ENCODE measurements around the gene NOM1. TPM values are rescaled to one million over a fixed set of nuclear protein-coding genes. Genes with fewer than 3 reads are reported as not detected.

NOM1 gene
- total RNA-seq, 2 experiments from 2014 or later: 27.2 to 29.8 TPM

DNA sequence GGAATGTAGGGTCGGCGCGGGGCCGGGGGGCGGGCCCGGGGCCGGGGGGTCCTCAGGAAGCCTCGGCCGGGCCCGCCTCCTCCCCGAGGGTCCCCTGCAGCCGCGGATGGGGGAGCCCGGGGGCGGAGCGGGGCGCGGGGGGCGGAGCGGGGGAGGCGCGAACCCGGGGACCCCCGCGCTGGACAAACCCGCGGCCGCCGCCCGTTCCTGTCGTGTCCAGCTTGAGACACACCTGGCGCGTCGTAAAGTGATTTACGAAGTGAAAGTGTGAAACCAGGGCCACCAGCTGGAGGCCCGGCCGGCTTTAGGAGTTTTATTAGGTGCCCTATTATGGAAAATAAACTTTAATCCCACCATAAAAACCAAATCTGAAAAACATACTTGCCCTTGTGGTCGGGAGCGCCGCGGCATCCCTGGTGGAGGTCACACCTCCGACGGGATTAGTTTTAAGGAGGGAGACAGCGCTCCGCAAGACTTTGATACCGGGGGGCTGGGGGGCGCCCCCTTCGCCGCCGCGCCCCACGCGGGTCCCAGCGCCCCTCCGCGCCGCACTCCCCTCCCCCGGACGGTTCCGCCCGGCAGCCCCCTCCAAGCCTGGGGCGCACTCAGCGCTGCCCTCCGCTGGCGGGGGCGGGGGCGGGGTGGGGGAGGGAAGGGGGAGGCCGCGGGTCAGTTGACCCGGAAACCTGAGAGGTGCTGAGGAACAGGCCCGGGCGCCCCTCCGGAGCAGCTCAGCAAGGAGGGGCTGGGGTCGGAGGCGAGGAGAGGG is 50.6 kb downstream of the NOM1 start:
- Mint-ChIP-seq H3K27me3 (peaks cover 86% of the 10 kb centered on the region), H3K9me3 (no peaks in the 10 kb centered on the region), H3K27ac (no peak overlapping the region), H3K4me1 (peaks cover 21% of the 10 kb centered on the region), H3K36me3 (no peaks in the 10 kb centered on the region), H3K4me3 (peak overlapping the region; percentile 60)
- POLR2A ChIA-PET: no interaction called here
- no peak for ATAC-seq (ENCODE audit: low read depth)
- DNase-seq: no peak

DNA sequence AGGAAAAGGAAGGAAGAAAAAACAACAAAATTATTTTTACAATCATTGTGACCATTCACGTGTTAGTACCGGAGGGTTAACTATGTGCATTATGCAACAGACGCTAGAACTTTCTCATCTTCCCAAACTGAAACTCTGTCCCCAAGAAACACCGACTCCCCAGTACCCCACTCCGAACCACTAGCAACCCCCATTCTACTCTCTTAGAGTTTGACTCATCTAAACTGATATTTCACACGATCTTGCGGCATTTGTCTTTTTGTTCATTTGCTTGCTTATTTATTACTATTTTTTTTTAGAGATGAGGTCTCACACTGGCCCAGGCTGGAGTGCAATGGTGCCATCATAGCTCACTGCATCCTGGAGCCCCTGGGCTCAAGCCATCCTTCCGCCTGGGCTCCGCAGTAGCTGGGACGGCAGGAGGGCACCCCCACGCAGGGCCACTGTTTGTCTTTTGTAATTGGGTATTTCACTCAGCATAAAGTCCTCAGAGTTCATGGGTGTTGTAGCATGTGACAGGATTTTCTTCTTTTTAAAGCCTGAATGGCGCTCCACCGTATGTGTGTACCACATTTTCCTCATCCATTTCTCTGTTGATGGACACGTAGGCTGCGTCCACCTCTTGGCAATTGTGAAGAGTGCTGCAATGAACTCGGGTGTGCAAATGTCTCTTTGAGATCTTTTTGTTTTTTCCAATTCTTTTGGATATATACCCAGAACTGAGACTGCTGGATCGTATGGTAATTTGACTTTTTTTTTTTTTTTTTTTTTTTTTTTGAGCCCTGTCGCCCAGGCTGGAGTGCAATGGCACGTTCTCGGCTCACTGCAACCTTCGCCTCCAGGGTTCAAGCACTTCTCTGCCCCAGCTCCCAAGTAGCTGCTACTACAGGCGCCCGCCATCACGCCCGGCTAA is 51.5 kb downstream of the NOM1 start:
- no peaks in the 10 kb centered on the region for H3K9me3 Mint-ChIP-seq
- DNase-seq (no peak), ATAC-seq (ENCODE audit: low read depth) (no peak)
- no peaks in the 10 kb centered on the region for H3K36me3 Mint-ChIP-seq
- peaks cover 81% of the 10 kb centered on the region for H3K27me3 Mint-ChIP-seq
- peaks cover 21% of the 10 kb centered on the region for H3K4me1 Mint-ChIP-seq
- no peak overlapping the region for H3K27ac Mint-ChIP-seq
- POLR2A ChIA-PET: no interaction called here
- H3K4me3 Mint-ChIP-seq: peak overlapping the region; percentile 45

DNA sequence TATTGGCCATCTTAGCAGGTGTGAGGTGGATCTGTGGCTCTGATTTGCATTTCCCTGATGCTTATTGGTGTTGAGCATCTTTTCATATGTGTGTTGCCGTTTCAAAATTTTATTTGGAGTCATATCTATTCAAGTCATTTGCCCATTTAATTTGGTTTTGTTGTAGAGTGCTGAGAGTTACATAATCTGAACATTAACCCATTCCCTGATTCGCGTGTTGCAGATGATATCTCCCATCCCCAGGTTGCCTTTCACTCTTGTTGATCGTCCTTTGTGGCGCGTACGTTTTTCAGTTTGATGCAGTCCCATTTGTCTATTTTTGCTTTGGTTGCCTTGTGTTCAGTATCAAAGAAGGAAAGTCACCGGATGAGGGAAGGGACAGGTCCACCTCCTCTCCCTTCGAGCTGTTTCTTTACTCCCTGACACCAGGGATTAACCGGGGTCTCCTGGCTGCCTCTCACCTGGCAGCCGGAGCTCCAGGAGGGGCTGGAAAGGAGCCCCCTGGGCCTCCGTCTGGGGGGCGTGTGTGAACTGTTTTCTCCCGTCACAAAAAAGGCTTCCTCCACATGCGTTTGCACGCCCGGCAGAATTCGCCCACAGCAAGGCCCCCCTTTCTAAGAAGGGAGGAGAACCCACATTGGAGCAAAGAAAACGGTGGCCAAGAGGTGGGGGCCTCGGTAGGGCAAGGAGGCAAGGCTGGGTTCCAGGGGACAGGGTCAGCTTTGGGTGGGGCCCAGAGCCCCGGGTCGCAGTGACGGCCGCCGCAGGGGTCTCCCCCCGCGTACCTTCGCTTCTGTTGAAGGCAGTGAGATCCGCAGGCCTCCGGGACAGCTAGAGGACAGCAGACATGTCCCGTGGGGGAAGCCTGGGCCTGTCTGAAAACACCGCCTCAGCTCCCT is 52.7 kb downstream of the NOM1 start:
- Mint-ChIP-seq H3K36me3 (no peaks in the 10 kb centered on the region), H3K4me1 (peaks cover 23% of the 10 kb centered on the region), H3K27ac (no peak overlapping the region), H3K4me3 (no peak overlapping the region), H3K27me3 (peaks cover 83% of the 10 kb centered on the region), H3K9me3 (no peaks in the 10 kb centered on the region)
- DNase-seq: no peak
- no peak for ATAC-seq (ENCODE audit: low read depth)
- POLR2A ChIA-PET: no interaction called here

DNA sequence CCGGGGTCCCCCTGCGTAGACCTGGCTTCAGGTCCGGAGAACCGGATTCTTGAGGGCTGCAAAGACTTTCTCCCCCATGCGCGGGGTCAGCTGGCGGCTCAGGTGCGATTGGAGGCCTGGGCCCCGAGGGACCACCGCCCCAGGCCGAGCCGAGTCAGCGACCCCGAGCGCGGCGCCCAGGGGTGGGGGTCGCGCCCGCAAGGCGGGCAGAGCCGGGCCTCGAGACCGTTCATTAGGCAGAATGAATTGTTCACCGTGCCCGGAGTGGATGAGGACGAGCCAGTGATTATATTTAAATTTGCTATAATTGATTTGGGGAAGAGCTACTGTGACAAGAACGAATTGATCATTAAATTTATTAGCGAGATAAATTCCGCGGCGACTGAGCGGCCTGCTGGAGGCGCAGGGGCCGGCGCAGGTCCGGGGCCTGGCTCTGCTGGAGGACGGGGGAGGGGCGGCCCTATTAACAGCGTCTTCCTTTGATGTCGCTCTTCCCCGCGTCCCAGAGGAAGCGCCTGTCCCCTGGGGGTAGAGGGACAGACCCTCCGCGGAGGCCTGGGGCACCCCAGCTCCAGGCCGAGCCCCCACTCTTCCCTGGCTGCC is 53.4 kb downstream of the NOM1 start:
- ATAC-seq (ENCODE audit: low read depth) (no peak), DNase-seq (no peak)
- peaks cover 83% of the 10 kb centered on the region for H3K27me3 Mint-ChIP-seq
- H3K27ac Mint-ChIP-seq: no peak overlapping the region
- no peaks in the 10 kb centered on the region for H3K36me3 Mint-ChIP-seq
- POLR2A ChIA-PET: no interaction called here
- no peak overlapping the region for H3K4me3 Mint-ChIP-seq
- no peaks in the 10 kb centered on the region for H3K9me3 Mint-ChIP-seq
- H3K4me1 Mint-ChIP-seq: peaks cover 23% of the 10 kb centered on the region

DNA sequence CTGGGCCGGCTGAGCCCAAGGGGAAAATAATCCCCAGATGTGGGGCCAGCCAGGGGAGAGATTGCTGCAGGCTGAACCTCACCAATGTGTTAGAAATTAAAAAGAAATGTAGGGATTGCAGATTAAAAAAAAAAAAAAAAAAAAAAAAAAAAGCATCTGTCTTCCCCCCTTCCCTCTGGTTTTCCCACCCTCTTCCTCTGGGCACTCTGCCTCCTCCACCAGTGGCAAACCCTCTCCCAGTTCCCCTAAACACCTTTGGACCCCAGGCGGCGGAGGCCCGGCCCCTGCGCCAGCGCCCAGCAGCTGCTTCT is 53.9 kb downstream of the NOM1 start:
- H3K9me3 Mint-ChIP-seq: no peaks in the 10 kb centered on the region

DNA sequence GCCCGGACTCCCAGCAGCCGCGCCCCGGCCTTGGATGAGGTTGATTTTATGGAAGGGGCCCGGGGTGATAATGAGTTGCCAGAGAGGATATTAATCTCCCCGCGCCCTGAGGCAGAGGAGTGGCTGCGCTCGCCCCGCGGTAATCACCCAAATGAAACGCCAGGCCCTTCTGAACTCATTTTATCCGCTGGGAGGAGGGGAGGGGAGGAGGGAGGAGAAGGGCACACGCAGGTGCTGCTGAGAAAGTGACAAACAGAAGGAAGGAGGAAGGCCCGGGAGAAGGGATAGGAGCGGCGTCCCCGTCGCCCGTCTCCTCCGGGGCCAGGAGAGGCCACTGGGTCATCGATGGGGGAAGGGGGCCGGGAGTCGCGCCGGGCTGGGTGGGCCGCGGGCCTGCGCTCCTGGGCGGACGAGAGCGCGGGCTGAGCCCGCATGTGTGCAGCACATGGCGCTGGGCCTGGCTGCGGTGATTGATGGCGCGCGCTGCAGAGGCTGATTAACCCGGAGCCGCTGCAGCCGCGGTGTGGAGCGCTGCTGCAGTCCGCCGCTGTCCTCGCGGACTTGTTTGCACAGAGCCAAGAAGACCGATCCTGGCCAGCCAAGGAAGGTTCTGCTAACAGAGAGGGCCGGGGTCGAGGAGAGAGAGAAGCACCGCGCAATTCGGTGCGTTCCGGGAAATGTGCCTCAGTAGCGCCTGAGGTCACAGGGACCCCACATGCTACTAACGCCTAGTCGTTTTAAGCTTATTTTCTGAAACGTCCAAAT is 54.4 kb downstream of the NOM1 start:
- ATAC-seq (ENCODE audit: low read depth) (no peak), DNase-seq (no peak)
- no peaks in the 10 kb centered on the region for H3K9me3 Mint-ChIP-seq
- H3K4me1 Mint-ChIP-seq: peaks cover 23% of the 10 kb centered on the region
- no peak overlapping the region for H3K4me3 Mint-ChIP-seq
- POLR2A ChIA-PET: no interaction called here
- H3K27ac Mint-ChIP-seq: no peak overlapping the region
- peaks cover 83% of the 10 kb centered on the region for H3K27me3 Mint-ChIP-seq
- H3K36me3 Mint-ChIP-seq: no peaks in the 10 kb centered on the region

More for the DNA sequence above, 53.9 kb downstream of the NOM1 start:
- H3K4me3 Mint-ChIP-seq: no peak overlapping the region
- peaks cover 83% of the 10 kb centered on the region for H3K27me3 Mint-ChIP-seq
- ATAC-seq (ENCODE audit: low read depth) (no peak), DNase-seq (no peak)
- POLR2A ChIA-PET: no interaction called here
- no peak overlapping the region for H3K27ac Mint-ChIP-seq
- H3K4me1 Mint-ChIP-seq: peaks cover 23% of the 10 kb centered on the region
- H3K36me3 Mint-ChIP-seq: no peaks in the 10 kb centered on the region

DNA sequence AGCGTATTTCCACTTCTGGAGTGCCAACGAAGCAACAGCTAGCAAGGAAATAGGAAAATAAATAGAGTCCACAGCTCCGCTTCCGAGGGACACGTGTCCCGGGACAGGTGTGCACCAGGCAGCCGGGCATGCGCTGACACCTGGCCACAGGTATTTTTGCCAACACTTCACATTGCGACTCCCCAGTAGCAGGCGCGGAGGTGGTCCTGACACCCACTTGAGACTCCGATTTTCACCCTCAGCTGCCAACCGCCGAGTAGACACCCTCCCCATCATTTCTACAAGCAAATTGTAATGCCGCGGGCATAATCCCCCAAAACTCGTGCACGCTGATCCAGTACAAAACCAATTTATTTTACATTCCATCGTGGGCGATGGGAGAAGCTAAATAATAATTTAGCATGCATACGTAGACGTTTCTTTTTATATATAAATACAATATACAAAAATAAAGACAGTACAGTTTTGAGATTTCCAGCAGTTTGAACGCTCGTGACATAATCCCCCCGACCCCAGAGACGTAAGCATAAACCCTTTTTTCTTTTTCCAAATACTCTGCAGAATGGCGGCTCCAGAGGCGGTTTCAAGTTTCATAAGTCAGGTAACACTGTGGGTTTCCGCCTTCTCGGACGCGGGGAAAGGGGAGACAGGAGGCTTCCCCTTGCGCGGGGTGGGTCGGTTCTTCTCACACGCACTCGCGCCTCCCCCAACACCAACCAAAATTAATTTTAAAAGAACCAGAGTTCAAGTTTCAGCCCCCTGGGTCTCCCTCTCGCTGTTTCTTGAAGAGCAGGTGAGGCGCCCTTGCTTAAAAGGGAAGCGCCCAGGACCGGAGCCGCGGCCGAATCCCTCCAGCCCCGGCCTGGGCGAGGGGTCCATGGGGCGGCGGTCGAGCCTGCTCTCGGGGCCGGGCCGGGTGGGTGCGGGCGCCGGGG is 55.3 kb downstream of the NOM1 start:
- Mint-ChIP-seq H3K27me3 (peaks cover 84% of the 10 kb centered on the region), H3K4me3 (peak overlapping the region; percentile 28), H3K9me3 (no peaks in the 10 kb centered on the region), H3K4me1 (peaks cover 20% of the 10 kb centered on the region), H3K36me3 (no peaks in the 10 kb centered on the region), H3K27ac (peak overlapping the region; percentile 28)
- POLR2A ChIA-PET: no interaction called here
- DNase-seq (no peak), ATAC-seq (ENCODE audit: low read depth) (no peak)

DNA sequence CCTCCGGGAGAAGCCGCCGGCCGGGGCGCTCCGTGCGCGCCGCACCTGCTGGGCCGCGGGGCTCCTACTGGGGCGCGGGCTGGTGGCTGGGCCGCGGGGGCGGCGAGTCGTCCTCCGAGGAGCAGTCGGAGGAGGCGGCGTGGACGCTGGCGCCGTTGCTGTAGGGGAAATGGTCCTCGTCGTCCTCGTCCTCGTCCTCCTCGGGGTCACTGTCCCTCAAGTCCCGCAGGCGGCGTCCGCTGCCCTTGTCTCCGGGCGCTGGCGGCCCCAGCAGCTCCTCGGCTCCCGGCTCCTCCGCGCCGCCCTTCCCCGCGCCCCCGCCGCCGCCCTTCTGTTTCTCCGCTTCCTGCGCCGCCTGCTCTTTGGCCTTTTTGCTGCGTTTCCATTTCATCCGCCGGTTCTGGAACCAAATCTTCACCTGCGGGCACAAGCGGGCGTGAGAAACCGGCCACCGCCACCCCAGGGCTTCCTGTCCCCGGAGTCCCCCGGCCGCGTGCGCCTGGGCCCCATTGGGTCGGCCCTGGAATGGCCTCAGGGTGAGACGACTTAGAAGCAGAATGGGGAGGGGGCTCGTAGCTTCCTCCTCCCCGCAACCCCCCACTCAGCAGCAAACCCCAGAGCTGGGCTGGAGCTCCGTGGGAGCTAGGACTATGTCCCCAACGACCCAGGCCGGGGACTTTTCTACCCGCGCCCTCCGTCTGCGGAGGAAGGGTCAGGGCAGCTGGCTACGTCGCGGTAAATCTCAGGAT is 56.1 kb downstream of the NOM1 start:
- Mint-ChIP-seq H3K9me3 (no peaks in the 10 kb centered on the region), H3K4me3 (peak overlapping the region; percentile 25), H3K27me3 (peaks cover 80% of the 10 kb centered on the region), H3K36me3 (no peaks in the 10 kb centered on the region), H3K4me1 (peaks cover 18% of the 10 kb centered on the region), H3K27ac (no peak overlapping the region)
- POLR2A ChIA-PET: interaction anchor here (1.2 kb wide), 1 partner anchor 13 kb away, joined by 4 read pairs; no protein-coding TSS in a partner anchor
- DNase-seq (no peak), ATAC-seq (ENCODE audit: low read depth) (no peak)

DNA sequence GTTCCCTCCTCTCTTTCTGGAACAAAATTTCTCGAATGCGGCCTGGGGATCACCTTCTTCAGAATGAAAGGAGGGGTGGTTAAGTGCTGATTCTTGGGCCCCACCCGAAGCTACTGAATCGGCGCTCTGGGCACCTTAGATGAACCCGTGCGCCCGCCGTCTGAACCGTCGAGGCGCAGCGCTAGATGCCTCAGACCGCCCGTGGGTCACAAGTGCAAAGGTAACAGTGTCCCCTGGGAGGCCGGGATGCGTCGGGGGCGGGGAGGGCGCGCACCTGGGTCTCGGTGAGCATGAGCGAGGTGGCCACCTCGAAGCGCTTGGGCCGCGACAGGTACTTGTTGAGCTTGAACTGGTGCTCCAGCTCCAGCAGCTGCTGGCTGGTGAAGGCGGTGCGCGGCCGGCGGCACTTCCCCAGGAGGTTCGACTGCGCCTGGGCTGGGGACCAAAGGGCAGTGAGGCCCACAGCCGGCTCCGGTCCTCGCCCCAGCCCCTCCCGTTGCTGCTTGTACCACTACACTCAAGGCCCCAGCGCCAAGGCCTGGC is 56.8 kb downstream of the NOM1 start:
- ATAC-seq (ENCODE audit: low read depth): no peak
- Mint-ChIP-seq H3K27me3 (peaks cover 76% of the 10 kb centered on the region), H3K36me3 (no peaks in the 10 kb centered on the region), H3K27ac (no peak overlapping the region), H3K9me3 (no peaks in the 10 kb centered on the region), H3K4me1 (peaks cover 12% of the 10 kb centered on the region), H3K4me3 (no peak overlapping the region)
- no peak for DNase-seq
- POLR2A ChIA-PET: interaction anchor here (1.2 kb wide), 1 partner anchor 12 kb away, joined by 4 read pairs; no protein-coding TSS in a partner anchor

DNA sequence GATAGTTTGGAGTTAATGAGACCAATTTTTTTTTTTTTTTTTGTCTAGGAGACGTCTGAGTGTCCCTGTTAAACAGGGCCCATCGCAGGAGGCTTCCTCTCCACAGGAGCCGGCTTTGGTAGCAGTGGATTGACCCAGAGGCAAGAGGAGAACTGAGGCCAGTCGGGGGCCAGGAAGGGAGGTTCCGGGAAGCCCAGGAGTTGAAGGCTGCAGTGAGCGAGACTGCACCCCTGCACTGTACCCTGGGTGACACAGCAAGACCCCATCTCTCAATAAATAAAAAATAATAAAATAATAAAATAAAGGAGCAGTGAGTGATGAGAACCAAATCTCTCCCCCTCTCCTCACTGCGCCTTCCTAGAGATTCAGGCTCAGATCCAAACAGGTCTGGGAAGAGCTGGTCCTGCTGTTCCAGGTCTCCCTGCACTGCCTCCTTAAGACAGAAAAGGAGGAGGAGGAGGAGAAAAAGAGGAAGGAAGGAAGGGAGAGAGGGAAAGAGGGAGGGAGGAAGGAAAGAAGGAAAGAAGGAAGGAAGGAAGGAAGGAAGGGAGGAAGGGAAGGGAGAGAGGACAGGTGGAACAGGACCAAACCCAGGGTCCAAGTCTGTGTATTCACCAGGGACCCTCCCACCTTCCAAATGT is 57.4 kb downstream of the NOM1 start:
- Mint-ChIP-seq H3K4me1 (peaks cover 15% of the 10 kb centered on the region), H3K9me3 (no peaks in the 10 kb centered on the region), H3K4me3 (no peak overlapping the region), H3K36me3 (no peaks in the 10 kb centered on the region), H3K27me3 (peaks cover 76% of the 10 kb centered on the region), H3K27ac (no peak overlapping the region)
- DNase-seq: no peak
- ATAC-seq (ENCODE audit: low read depth): no peak
- POLR2A ChIA-PET: interaction anchor here (1.2 kb wide), 1 partner anchor 12 kb away, joined by 4 read pairs; no protein-coding TSS in a partner anchor

Data from activated naive CD8-positive, alpha-beta T cell treated with anti-CD3 and anti-CD28 coated beads, Interleukin-2, amount 10 ng/mL, durations not matched to agents 7 days and 5 days (primary cell).